Adrenal gland (tissue), 12 donors: ENCODE data around the gene ZNF543. TPM values are rescaled to one million over a fixed set of nuclear protein-coding genes. Genes with fewer than 3 reads are reported as not detected.

ENCODE experiments used
- DNase-seq, 7 donors: peaks; one replicate each; pipeline ENCODE4 v3.0.0-alpha.2; 2019 to 2020
- H3K27ac ChIP-seq, 5 donors: fragments of 200-600 bp; sonication (generic) in 4 of 5; 1 replicate in 3 of 5; 2 replicates in 2 of 5; pipeline versions ENCODE4 v1.5.1 to v1.8.0; 2016 to 2020; ENCODE audit warnings: mild to moderate bottlenecking in 1 of 5
- H3K27me3 ChIP-seq: fragments of 200-600 bp; 2 replicates; pipeline ENCODE4 v1.8.0; 2021
- H3K36me3 ChIP-seq, 2 donors: fragments of 200-600 bp; replicated peaks in 1 of 2; 1 replicate in 1 of 2; 2 replicates in 1 of 2; pipeline versions ENCODE4 v1.5.1 to v1.8.0; 2018 to 2022
- H3K4me1 ChIP-seq, 2 donors: fragments of 200-600 bp; replicated peaks in 1 of 2; 1 replicate in 1 of 2; 2 replicates in 1 of 2; pipeline versions ENCODE4 v1.5.1 to v1.8.0; 2018 to 2021
- H3K4me3 ChIP-seq, 4 donors: fragments of 200-600 bp; sonication (generic) in 3 of 4; one replicate each; pipeline ENCODE4 v1.5.1; 2016 to 2018
- H3K9me3 ChIP-seq, 3 donors: fragments of 200-600 bp; sonication (generic) in 1 of 3; replicated peaks in 1 of 3; 1 replicate in 2 of 3; 2 replicates in 1 of 3; pipeline versions ENCODE4 v1.5.1 to v1.8.0; 2016 to 2021
- CTCF ChIP-seq, 6 experiments: fragments of 450-650 bp in 4 of 6; fragments of 200-600 bp in 2 of 6; sonication (generic) in 1 of 6; IDR thresholded peaks; 1 replicate in 5 of 6; 2 replicates in 1 of 6; pipeline versions ENCODE4 v1.5.1 to v1.8.0; 2016 to 2021; ENCODE audit warnings: antibody characterized with exemption in 6 of 6, mild to moderate bottlenecking in 2 of 6, moderate library complexity in 1 of 6
- POLR2A ChIP-seq, 2 donors: fragments of 450-650 bp; IDR thresholded peaks; one replicate each; pipeline ENCODE4 v1.6.1; 2017; ENCODE audit warnings: antibody characterized with exemption in 2 of 2, mild to moderate bottlenecking in 2 of 2, moderate library complexity in 1 of 2
- whole genome bisulfite sequencing, 4 donors: extraction: QIAGEN DNeasy Blood & Tissue Kit in 2 of 4; methylation state at CpG; one replicate each; pipeline versions ENCODE4 v1.1.5 to v1.1.7; 2013 to 2017; 5-methylcytosine and 5-hydroxymethylcytosine counted together
- intact Hi-C, 2 donors: fragments of 100-400 bp; cut with DNase I; formaldehyde crosslinking; loops; one replicate each; pipeline versions ENCODE4 v1.14.1 to v1.15.0; 2022 to 2023
- polyA plus RNA-seq, 3 donors: library from polyadenylated mRNA; stranded (reverse); fragments of 200-250 nt in 2 of 3; fragments of 350-450 nt in 1 of 3; fragmentation: Illumina TruSeq in 1 of 3; extraction: RNeasy Lipid Tissue Mini Kit (QIAGEN cat#74804) in 1 of 3; gene quantifications; one replicate each; pipeline ENCODE4 v1.2.3, GENCODE V29; 2013 to 2014
- total RNA-seq, 9 donors: library from RNA; depleted of rRNA in 4 of 9; stranded (reverse); fragments of >200 nt in 4 of 9; fragments of 120-200 nt in 1 of 9; fragmentation: NEBNext Ultra II Directional in 1 of 9; extraction: Animal tissue kit (Norgen Biotek cat#: 25700) in 1 of 9; gene quantifications; one replicate each; pipeline versions ENCODE4 v1.1.0 to v1.2.4, GENCODE V29; 2013 to 2023
- donor health status: healthy with polysubstance abuse.
- donor health status: Bipolar disorder and iron deficiency.
- donor health status: DM: yes; HTN: yes; CAD: no.
- donor health status: DM: no; HTN: no; CAD: no.
- donor health status: DM: no; HTN: no; CAD: no.
- donor health status: DM: yes; HTN: yes; CAD: no.

ZNF543 gene
- total and polyA plus RNA-seq, 12 donors, result 1.1 to 17.8 (median 8.5) TPM

- WGBS, 4 donors, result 95 to 97% (median 97%) methylated on average over 3 of the region's 3 CpGs
- no peak for DNase-seq
- no peak for TF ChIP-seq CTCF (IDR thresholded peaks at IDR 0.05)
- TF ChIP-seq POLR2A (IDR thresholded peaks at IDR 0.05), result no peak
- no peaks in the 10 kb centered on the region for H3K27me3 ChIP-seq
- H3K27ac ChIP-seq, result no peak overlapping the region
- H3K4me1 ChIP-seq, result no peaks in the 10 kb centered on the region
- no peak overlapping the region for H3K4me3 ChIP-seq
- H3K36me3 ChIP-seq, result peaks cover 0 to 15% of the 10 kb centered on the region in 2 donors
- intact Hi-C loops, result no loop called here
- peaks cover 0 to 21% (median 0%) of the 10 kb centered on the region in 3 donors for H3K9me3 ChIP-seq
These were observed 57.4 kb downstream of the ZNF543 start for GRCh38 chr19:57377498-57378146.

Other genes with a start within 250 kb of the ZNF543 start
- gene USP29, start 200.5 kb upstream of the ZNF543 start, total RNA-seq, result not detected
- not detected for gene USP29, start 200.5 kb upstream of the ZNF543 start, polyA plus RNA-seq
- not detected for gene ZIM3, start 175.3 kb upstream of the ZNF543 start, total RNA-seq
- gene ZIM3, start 175.3 kb upstream of the ZNF543 start, polyA plus RNA-seq, result not detected
- gene DUXA, start 153.0 kb upstream of the ZNF543 start, total RNA-seq, result not detected
- gene DUXA, start 153.0 kb upstream of the ZNF543 start, polyA plus RNA-seq, result not detected
- gene ZNF264, start 129.0 kb upstream of the ZNF543 start, total RNA-seq, result 10 to 100 TPM; 11.8 to 78.1 (median 37.0) TPM
- 1 to 10 TPM; 6.4 to 9.8 (median 7.9) TPM for gene ZNF264, start 129.0 kb upstream of the ZNF543 start, polyA plus RNA-seq
- 1 to 10 TPM in 3 of 9 donors, under 1 TPM in 4, not detected in 2; 0.50 to 2.4 (median 0.90) TPM for gene AURKC, start 89.4 kb upstream of the ZNF543 start, total RNA-seq
- gene AURKC, start 89.4 kb upstream of the ZNF543 start, polyA plus RNA-seq, result 1 to 10 TPM; 1.9 to 5.0 (median 2.1) TPM
- gene ZNF805, start 79.8 kb upstream of the ZNF543 start, total RNA-seq, result 10 to 100 TPM; 11.7 to 29.7 (median 19.0) TPM
- gene ZNF805, start 79.8 kb upstream of the ZNF543 start, polyA plus RNA-seq, result 1 to 10 TPM in 2 of 3 donors, under 1 TPM in 1; 0.84 to 3.4 (median 1.5) TPM
- 100 to 1,000 TPM in 1 of 9 donors, 10 to 100 TPM in 8; 36.6 to 107 (median 60.4) TPM for gene ZNF460, start 40.0 kb upstream of the ZNF543 start, total RNA-seq
- gene ZNF460, start 40.0 kb upstream of the ZNF543 start, polyA plus RNA-seq, result 1 to 10 TPM in 2 of 3 donors, under 1 TPM in 1; 0.54 to 9.3 (median 1.8) TPM
- 10 to 100 TPM in 7 of 9 donors, 1 to 10 TPM in 2; 8.1 to 14.3 (median 12.4) TPM for gene ZNF304, start 30.8 kb downstream of the ZNF543 start, total RNA-seq
- 1 to 10 TPM; 4.0 to 8.3 (median 5.2) TPM for gene ZNF304, start 30.8 kb downstream of the ZNF543 start, polyA plus RNA-seq
- 10 to 100 TPM; 12.6 to 42.5 (median 21.6) TPM for gene TRAPPC2B, start 43.1 kb downstream of the ZNF543 start, total RNA-seq
- gene TRAPPC2B, start 43.1 kb downstream of the ZNF543 start, polyA plus RNA-seq, result 10 to 100 TPM; 24.9 to 72.8 (median 40.5) TPM
- 1 to 10 TPM; 1.1 to 9.8 (median 4.5) TPM for gene ZNF547, start 43.1 kb downstream of the ZNF543 start, total RNA-seq
- gene ZNF547, start 43.1 kb downstream of the ZNF543 start, polyA plus RNA-seq, result 10 to 100 TPM in 1 of 3 donors, 1 to 10 TPM in 2; 2.1 to 10.9 (median 5.3) TPM
- gene ZNF548, start 69.4 kb downstream of the ZNF543 start, total RNA-seq, result 10 to 100 TPM in 8 of 9 donors, 1 to 10 TPM in 1; 8.5 to 21.7 (median 17.3) TPM
- 10 to 100 TPM in 1 of 3 donors, 1 to 10 TPM in 2; 4.6 to 10.0 (median 8.1) TPM for gene ZNF548, start 69.4 kb downstream of the ZNF543 start, polyA plus RNA-seq
- gene ZNF17, start 90.7 kb downstream of the ZNF543 start, total RNA-seq, result 10 to 100 TPM in 5 of 9 donors, 1 to 10 TPM in 4; 3.6 to 16.5 (median 10.6) TPM
- 1 to 10 TPM; 2.8 to 5.5 (median 4.7) TPM for gene ZNF17, start 90.7 kb downstream of the ZNF543 start, polyA plus RNA-seq
- gene ZNF749, start 114.9 kb downstream of the ZNF543 start, total RNA-seq, result 10 to 100 TPM in 5 of 9 donors, 1 to 10 TPM in 4; 3.0 to 26.3 (median 12.3) TPM
- 10 to 100 TPM in 1 of 3 donors, 1 to 10 TPM in 2; 2.3 to 13.1 (median 2.5) TPM for gene ZNF749, start 114.9 kb downstream of the ZNF543 start, polyA plus RNA-seq
- gene VN1R1, start 136.7 kb downstream of the ZNF543 start, total RNA-seq, result 1 to 10 TPM in 4 of 9 donors, under 1 TPM in 5; 0.26 to 3.0 (median 0.86) TPM
- 1 to 10 TPM in 1 of 3 donors, under 1 TPM in 1, not detected in 1; 0.40 to 1.2 TPM for gene VN1R1, start 136.7 kb downstream of the ZNF543 start, polyA plus RNA-seq
- gene ZNF772, start 157.1 kb downstream of the ZNF543 start, total RNA-seq, result 10 to 100 TPM; 14.9 to 27.9 (median 19.4) TPM
- gene ZNF772, start 157.1 kb downstream of the ZNF543 start, polyA plus RNA-seq, result 1 to 10 TPM; 1.4 to 9.1 (median 2.9) TPM
- gene ZNF419, start 167.3 kb downstream of the ZNF543 start, total RNA-seq, result 10 to 100 TPM in 8 of 9 donors, 1 to 10 TPM in 1; 5.0 to 16.5 (median 14.0) TPM
- 10 to 100 TPM in 2 of 3 donors, 1 to 10 TPM in 1; 9.0 to 13.0 (median 12.9) TPM for gene ZNF419, start 167.3 kb downstream of the ZNF543 start, polyA plus RNA-seq
- 10 to 100 TPM in 8 of 9 donors, 1 to 10 TPM in 1; 9.0 to 21.9 (median 11.9) TPM for gene ZNF773, start 179.5 kb downstream of the ZNF543 start, total RNA-seq
- 1 to 10 TPM; 3.1 to 9.1 (median 3.9) TPM for gene ZNF773, start 179.5 kb downstream of the ZNF543 start, polyA plus RNA-seq
- 1 to 10 TPM; 2.7 to 7.9 (median 5.9) TPM for gene ZNF549, start 206.9 kb downstream of the ZNF543 start, total RNA-seq
- gene ZNF549, start 206.9 kb downstream of the ZNF543 start, polyA plus RNA-seq, result 1 to 10 TPM; 2.8 to 5.1 (median 2.8) TPM
- 10 to 100 TPM in 3 of 9 donors, 1 to 10 TPM in 6; 2.7 to 13.3 (median 7.1) TPM for gene ZNF550, start 239.4 kb downstream of the ZNF543 start, total RNA-seq
- gene ZNF550, start 239.4 kb downstream of the ZNF543 start, polyA plus RNA-seq, result 1 to 10 TPM; 3.4 to 9.1 (median 4.5) TPM